HL-60/S4 (cell line): ENCODE results near the gene TAF1B.
"Not testable (repeated sequence)": the region's sequence is repeated elsewhere in the genome, so short reads cannot be mapped to it uniquely, and the experiment has no call there.

ENCODE experiments used
- in situ Hi-C: fragments of 300-500 bp; cut with MboI; formaldehyde crosslinking; loops from 2 replicates; pipeline ENCODE4 v1.14.3; 2022; ENCODE audit warnings: low sequenced_read_pairs

Gene TAF1B

DNA sequence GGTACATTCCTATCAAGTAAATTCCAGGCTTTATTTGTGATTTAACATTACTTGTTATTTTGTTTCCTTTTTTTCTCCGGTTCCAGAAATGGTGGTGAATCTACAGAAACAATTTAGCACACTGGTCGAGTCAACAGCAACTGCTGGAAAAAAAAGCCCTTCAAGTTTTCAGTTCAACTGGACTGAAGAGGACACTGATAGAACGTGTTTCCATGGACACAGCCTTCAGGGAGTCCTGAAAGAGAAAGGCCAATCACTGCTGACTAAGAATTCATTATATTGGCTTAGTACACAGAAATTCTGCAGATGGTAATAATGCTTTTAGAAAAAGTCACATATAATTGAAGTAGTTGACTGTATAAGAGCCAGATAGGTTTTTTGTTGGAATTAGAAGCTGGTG lies 76.2 kb downstream of the TAF1B start:
- in situ Hi-C loops, result no loop called here

DNA sequence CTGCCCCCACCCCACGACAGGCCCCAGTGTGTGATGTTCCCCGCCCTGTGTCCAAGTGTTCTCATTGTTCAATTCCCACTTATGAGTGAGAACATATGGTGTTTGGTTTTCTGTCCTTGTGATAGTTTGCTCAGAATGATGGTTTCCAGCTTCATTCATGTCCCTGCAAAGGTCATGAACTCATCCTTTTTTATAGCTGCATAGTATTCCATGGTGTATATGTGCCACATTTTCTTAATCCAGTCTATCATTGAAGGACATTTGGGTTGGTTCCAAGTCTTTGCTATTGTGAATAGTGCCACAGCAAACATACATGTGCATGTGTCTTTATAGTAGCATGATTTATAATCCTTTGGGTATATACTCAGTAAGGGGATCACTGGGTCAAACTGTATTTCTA lies 83.7 kb downstream of the TAF1B start:
- in situ Hi-C loops, result not testable (repeated sequence)

DNA sequence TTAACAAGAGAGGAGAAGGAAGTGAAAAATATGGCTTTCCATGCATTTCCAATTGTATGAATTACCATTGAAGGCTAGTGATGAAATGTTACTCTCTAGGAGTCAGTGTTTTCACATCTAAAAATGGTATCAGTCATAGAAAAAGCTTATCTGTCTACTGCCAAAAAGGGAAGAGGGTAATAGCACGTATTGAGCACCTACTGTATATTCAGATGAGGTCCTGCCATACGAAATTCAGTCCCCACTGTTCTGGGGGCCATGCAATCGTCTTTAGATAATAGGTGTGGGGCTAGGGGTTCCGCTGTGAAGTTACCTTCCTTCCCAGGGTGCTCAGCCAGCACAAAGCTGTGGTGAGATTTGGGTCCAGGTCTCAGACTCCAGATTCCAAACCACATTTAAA lies 94.0 kb downstream of the TAF1B start:
- in situ Hi-C loops, result no loop called here

DNA sequence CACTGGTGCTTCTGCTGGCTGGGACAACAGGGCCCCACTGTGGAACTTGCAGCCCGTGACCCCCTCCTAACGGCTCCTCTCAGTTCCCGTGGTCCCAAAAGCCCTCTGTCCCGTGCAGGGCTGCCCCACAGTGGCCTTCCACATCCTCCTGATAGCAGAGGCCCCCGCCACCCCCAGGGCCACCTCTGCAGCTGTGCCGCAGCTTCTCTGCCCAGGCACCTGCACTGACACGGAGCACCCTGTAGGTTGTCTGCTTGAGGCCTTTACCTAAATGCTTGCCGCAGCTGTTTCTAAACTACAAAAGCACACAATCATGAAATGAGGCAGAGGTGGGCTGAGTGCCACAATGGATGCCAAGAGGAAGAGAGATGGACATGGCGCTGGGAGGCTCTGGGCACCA lies 94.7 kb downstream of the TAF1B start:
- in situ Hi-C loops, result no loop called here

DNA sequence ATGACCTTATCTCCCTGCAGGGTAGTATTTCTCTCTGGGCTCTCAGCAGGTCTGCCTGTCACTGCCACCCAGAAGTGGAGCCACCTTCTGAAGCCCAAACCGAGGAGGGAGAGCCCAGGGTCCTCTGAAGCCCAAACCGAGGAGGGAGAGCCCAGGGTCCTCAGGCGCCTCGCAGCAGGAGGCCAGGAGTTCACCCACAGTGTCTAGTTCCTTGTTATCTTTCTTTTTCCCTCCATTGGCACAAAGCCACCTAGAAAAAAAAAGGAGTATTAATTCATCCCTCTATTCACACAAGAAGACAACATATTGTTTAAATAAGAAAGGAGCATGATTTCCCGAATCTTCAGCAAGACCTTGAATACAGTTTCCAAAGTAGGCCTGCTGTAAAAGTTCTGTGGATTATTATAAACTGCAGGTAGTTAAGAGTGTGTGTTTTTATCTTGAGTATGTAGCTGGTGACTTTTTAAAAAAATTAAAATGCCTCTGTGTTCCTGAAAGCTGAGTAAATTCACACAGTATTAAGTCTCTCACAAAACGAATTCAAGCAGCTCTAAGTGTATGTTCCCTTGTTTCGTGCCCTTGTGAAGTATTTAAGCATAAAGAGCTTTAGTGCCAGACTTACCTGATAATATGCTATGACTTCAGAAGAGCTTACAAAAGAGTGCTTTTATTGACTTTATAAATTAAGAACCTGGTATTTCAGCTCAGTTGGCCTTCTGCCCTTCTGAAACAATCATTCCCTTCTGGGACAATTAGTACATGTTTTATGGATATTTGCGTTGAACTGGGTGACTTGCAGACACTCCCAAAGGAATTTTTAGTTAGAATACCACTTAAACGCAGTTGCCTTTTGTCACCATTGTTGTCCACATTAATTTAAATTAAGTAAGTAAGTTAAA lies 96.6 kb downstream of the TAF1B start:
- in situ Hi-C loops, result no loop called here

DNA sequence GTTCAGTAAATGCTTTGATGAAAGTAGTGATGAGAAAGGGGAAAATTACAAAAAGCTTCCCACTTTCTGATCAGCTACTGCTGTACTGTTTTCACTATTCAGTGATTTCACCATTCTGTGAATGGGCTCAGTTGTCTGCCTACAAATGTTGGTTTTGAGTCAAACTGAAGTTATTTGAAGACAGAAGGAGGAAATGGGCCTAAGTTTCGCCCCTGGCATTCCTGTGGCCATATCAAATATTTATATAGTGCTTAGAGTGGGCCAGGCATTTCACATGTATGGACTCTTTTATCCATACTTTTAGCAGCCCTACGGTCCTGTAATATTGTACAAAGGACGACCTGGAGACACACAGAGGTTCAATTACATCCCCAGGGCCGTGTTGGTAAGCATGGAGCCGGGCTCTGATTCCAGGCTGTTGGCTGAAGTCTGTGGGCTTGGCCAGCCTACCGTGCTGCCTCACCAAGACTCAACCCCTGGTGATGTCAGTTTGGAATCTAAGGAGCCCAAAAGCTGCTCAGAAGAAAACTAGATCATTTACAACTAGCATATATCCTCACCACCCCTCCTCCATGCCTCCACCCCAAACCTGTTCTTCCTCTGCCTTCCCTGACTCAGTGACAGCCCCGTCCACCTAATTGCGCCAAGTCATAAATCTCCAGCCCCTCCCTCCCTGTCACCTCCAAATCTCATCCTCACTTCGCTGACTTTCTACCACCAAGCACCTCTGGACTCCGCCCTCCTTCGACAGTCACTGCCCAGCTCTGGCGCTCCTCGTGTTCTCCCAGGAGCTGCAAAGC lies 98.1 kb downstream of the TAF1B start:
- in situ Hi-C loops, result no loop called here

DNA sequence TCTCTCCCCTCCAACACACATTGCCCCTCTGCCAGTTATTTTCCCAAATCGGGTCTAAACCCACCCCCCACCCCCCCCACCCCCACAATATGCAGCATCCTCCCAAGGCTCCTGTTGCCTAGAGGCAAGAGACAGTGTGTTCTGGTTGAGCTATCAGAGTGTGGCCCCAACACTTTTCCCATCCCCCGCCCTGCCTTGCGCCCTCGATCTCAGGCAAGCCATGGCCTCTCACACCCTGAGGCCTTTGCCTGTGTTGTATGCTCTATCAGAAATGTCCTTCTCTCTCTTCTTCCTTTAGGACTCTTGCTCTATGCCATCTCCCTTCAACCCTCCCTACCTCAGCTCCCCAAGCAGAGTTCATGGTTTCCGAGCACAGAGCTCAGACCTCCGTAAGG lies 98.7 kb downstream of the TAF1B start:
- in situ Hi-C loops, result no loop called here

DNA sequence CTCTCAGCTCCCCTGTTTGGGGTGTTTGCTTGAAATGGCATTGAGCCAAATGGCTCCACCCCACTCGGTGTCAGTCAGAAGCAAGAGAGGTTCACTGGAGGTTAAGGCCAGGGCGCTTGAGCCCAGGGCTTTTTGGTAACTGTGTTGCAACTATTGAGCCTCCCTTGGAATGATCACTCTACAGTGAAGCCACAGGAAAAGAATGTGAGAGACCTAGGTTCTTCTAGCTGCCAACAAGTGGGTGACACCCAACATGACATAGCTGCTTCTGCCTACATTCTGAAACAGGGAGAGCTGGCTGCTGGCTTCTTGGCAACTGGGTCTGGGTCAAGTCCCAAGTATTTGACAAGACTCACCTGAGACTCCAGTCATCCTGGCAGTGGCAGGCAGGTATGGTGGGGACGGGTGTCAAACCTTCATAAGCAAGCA lies 101.1 kb downstream of the TAF1B start:
- in situ Hi-C loops, result no loop called here

DNA sequence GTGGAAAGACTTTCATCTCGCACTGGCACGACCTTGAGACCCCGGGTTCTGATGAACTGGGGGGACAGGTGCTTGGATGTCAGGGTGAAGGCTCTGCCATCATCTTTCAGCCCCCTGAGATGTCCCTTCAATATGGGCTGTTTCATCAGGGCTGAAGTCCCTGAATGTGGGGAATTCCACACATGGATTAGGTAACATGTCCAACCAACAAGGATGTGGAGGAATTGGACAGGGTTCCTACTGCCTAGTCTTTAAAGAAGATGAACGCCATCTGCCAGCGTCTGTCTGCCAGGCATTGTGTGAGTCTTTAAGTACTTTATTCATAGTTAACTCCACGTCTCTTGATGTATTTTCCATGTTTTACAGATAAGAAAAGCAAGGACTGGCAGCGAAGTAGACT lies 102.3 kb downstream of the TAF1B start:
- in situ Hi-C loops, result no loop called here

DNA sequence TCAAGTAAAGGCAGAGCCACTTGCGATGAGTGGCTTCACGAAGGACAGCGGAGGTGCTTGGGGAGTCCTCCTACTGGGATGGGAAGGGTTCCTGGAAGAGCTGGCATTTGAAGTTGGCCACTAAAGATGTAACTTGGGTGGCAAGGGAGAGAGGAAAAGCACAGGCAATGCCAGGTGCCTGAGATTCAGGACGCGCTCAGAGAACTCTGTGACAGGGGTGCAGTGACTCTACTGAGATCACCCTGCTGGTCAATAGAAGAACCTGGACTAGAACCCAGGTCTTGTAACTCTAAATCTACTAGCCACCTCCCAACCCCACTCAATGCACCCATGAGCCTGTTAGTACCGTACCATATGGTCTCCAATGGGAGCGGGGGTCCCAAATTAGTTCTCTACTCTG lies 102.8 kb downstream of the TAF1B start:
- in situ Hi-C loops, result no loop called here

DNA sequence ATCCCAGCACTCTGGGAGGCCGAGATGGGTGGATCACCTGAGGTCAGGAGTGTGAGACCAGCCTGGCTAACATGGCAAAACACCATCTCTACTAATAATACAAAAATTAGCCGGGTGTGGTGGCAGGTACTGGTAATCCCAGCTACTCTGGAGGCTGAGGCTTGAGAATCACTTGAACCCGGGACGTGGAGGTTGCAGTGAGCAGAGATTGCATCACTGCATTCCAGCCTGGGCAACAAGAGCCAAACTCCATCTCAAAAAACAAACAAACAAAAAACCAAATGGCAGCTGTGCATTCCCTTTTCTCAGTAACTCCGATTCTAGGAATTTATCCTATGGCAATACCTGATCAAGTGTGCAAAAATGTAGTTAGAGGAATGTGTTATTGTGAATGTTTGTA lies 103.5 kb downstream of the TAF1B start:
- in situ Hi-C loops, result no loop called here

DNA sequence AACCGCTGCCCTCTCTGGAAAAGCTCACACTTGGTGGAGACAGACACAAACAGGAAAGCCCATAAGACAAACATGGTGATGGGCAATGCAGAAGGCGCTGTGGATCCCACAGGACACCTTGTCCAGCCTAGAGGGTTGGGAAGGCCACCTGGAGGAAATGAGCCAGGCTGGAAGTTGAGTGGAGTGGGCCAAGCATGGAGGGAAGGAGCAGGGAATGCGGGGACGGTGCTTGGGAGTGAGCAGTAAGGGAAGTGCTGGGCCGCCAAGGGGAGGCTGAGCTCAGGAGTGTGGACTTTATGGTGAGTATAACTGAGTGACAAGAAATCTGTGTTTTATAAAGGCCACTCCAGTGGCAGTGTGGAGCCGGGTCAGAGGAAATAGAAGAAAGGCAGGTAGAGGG lies 105.4 kb downstream of the TAF1B start:
- in situ Hi-C loops, result no loop called here

DNA sequence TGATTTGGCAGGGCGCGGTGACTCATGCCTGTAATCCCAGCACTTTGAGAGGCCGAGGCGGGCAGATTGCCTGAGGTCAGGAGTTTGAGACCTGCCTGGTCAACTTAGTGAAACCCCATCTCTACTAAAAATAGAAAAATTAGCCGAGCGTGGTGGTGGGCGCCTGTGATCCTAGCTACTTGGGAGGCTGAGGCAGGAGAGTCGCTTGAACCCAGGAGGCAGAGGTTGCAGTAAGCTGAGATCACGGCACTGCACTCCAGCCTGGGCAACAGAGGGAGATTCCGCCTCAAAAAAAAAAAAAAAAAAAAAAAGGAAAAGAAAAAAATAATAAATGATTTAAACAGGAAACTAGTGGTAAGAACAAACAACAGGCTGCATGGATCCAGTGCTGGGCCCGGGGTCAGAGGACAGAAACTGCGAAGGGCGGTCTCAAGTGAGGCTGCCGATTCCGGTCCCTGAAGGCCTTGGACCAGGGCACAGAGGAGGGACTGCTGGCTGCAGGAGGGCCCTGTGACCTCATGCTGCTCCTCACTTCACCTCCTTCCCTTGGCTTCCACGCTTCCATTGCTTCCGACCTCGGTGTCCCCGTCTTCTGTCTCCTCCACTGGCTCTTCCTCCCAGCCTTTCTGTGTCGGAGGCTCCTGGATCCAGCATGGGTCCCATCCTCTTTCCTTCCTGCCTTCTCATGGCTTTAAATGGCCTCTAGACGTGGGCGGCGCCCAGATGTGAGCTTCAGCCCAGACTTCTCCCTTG lies 106.1 kb downstream of the TAF1B start:
- in situ Hi-C loops, result no loop called here

DNA sequence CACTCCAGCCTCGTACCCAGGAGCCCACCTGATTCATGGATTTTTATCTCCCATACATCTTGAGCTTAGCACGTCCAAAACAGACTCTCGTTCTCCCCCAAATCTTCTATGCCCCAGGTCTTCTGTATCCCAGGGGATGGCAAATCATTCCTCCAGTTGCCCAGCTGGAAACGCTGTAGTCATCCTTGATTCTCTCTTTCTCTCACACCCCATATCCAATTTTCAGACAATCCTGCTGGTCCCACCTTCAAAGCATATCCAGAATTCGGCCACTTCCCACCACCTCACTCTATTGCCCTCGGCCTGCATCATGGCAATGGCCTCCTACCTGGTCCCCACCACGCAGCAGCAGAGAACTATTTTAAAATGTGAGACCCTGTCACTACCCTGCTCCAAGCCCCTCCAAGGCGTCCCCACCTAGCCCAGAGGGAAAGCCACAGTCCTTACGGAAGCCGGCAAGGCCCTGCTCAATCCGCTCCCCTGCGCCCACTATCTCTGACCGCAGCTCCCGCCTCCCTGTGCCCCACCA lies 106.8 kb downstream of the TAF1B start:
- in situ Hi-C loops, result no loop called here

DNA sequence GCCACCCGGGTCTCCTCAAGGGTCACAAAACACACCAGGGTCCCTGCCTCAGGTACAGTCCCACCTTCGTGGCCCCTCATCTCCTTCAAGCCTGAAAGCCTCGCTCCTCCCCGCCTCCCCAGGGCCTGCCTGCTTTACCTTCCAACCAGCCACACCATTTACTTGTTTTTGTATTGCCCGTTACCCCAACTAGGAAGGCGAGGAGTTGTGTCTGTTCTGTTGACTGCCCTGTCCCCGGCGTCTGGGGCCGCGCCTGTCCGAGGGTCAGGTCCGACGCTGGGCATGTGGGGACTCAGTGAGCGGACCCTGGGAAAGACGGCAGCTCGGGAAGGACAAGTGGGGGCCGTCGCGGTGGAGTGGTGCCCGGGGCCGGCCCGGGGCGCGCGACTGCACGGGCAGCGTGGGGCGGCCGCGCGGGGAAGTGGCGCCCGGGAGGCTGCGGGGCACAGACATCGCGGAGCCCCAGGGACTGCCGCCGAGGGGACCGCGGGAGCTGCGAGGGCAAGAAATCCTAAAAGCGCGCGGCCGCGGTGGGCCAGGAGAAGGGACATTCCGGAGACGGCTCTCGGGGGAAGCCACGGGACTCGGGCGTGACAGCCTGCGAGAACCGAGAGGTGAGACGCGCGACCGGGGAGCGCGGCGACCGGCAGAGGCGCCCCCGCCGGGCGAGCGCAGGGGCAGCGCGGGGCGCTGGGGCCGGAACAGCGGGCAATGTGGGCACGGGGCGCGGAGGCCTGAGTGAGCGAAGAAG lies 107.4 kb downstream of the TAF1B start:
- in situ Hi-C loops, result no loop called here

DNA sequence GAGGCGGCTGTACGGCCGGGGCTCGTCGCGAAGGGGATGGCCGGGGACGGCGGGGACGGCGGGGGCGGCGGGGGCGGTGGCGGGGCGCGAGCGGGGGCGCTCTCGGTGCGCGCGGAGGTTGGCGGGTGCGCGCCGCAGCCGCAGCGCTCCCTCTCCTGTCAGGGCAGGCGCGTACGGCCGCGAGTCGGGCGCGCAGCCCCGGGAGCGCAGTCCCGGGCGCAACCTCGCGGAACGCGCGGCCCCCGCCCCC lies 107.9 kb downstream of the TAF1B start:
- in situ Hi-C loops, result no loop called here

DNA sequence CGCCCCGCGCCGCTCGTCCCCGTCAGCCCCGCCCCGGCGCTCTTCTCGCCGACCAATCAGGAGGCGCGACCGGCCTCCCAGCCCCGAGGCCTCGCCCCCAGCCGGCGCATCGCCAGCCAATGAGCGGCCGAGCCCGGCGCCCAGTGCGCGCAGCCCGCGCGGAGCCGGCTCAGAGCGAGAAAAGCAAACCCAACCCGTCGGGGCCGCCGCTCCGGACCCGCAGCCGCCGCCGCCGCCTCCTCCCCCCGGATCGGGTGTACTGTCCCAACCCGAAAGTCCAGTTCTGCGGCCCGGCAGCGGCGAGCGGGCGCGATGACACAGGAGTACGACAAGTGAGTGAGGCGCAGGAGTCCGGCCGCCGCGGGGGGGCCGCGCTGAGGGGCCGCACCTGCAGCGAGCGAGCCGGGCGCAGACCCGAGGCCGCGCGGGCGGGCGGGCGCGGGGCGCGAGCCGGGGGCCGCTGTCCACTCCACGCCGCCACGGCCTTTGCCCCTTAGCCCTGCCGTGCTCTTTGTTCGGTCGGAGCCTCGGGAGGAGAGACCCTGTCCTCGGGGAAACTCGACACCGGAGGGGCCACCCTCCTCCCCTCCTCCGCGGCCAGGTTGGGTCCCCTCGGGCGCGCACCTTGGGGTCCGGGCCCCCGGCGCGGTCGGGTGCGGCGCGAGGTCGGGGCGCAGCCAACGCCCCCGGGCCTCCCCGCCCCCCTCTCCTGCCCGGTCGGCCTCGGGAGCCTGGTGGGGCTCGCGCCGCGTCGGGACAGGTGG lies 108.4 kb downstream of the TAF1B start, which contains the start of gene GRHL1:
TSS of gene GRHL1 (plus strand) at position 172 of the 764 bp plus-strand sequence. CDS start at position 313, 141 bp downstream.
- in situ Hi-C loops, result no loop called here

DNA sequence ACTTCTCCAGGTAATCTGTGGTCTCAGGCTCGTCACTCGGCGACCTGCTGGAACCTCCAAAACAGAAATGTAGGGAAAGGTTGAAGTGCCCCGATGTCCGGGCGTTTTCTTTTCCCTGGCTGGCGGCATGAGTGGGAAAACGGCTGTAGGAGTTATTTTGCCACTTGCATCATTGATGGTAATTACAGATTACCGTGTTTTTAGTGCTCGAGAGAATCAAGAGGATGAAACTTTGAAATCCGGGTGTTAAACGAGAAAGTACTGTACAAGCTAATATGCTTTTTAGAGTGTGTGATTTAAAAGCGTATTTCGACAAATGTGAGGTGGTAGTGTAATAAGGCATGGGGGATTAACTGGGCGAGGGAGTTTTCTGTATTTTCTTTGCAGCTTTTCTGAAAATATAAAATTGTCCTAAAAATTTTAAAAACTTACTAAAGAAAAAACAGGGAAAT lies 109.0 kb downstream of the TAF1B start:
- in situ Hi-C loops, result no loop called here

DNA sequence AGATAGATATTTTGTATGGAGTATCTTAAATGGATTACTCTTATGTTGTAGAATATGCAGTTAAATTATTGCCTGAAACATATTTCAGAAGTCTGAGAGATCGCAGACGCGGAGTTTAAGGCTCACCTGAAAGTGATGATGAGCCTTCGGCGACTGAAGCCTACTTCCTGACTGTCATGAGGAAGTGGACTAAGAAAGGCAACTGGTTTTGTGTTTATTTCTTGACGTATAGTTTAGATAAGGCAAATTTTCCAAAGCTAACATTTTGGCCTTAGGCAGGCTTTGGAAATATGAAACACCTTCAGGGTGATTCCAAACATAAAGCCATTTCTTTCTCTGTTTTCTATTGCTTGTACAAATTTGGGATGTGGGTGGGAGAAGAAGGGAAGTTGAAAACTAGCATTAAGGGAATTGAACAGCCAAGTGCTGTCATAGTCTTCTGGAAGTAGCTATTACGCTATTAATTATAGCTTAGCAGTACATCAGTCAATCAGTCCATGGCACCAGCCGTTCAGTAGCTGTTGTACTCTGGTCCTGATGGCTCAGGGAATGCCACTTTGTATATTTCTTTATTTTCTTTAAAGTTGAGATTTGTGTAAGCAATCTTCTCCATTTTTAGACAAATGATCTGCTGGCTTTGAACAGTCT lies 109.7 kb downstream of the TAF1B start:
- in situ Hi-C loops, result no loop called here
